Measurements from ENCODE around the gene DGKI. TPM values are rescaled to one million over a fixed set of nuclear protein-coding genes. Genes with fewer than 3 reads are reported as not detected.
A peak's percentile ranks its signal among the peaks of the same experiment; 100 is the strongest.

Gene DGKI
- total and polyA plus RNA-seq, 7 donors, result under 0.01 to 0.56 (median 0.44) TPM; not detected in 2

DNA sequence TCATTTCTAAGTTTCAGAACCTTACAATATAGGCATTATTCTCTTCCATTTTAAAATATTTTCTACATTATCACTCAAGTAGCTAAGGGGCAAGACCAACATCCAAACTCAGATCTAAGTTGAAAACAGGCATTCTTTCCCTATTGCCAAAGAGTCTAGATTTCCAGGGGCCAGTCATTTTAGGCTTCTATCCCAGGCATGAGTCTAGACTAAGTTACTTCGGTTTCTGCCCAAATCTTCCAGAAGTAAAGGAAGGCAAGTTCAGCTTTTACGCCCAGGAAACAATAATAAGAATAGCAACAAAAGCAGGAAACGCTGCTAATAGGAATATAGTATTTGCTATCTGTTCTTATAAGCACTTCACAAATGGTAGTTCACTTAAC lies 189.9 kb downstream of the DGKI start:
- H3K27me3 ChIP-seq (ENCODE audit: insufficient read depth in 3 of 3, low read length in 2 of 3), result peaks cover 0 to 4% (median 0%) of the 10 kb centered on the region in 3 donors
- H3K27ac ChIP-seq, result no peak overlapping the region
- intact Hi-C loops (cut with DNase I), result loop anchor here (1.0 to 2.0 kb wide), 3 partner anchors 242 to 352 kb away; no protein-coding TSS in a partner anchor
- no peaks in the 10 kb centered on the region for H3K36me3 ChIP-seq (ENCODE audit: insufficient read depth in 1 of 2, low read depth in 1 of 2)
- no peaks in the 10 kb centered on the region for H3K9me3 ChIP-seq
- 66 to 76% (median 72%) methylated on average over 3 of the region's 3 CpGs for WGBS, 3 donors
- no peak for DNase-seq
- TF ChIP-seq, protein P1, sequence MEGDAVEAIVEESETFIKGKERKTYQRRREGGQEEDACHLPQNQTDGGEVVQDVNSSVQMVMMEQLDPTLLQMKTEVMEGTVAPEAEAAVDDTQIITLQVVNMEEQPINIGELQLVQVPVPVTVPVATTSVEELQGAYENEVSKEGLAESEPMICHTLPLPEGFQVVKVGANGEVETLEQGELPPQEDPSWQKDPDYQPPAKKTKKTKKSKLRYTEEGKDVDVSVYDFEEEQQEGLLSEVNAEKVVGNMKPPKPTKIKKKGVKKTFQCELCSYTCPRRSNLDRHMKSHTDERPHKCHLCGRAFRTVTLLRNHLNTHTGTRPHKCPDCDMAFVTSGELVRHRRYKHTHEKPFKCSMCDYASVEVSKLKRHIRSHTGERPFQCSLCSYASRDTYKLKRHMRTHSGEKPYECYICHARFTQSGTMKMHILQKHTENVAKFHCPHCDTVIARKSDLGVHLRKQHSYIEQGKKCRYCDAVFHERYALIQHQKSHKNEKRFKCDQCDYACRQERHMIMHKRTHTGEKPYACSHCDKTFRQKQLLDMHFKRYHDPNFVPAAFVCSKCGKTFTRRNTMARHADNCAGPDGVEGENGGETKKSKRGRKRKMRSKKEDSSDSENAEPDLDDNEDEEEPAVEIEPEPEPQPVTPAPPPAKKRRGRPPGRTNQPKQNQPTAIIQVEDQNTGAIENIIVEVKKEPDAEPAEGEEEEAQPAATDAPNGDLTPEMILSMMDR (IDR thresholded peaks at IDR 0.05), result no peak
- no peaks in the 10 kb centered on the region for H3K4me1 ChIP-seq
- no peak for ATAC-seq
- H3K4me3 ChIP-seq, result no peak overlapping the region

DNA sequence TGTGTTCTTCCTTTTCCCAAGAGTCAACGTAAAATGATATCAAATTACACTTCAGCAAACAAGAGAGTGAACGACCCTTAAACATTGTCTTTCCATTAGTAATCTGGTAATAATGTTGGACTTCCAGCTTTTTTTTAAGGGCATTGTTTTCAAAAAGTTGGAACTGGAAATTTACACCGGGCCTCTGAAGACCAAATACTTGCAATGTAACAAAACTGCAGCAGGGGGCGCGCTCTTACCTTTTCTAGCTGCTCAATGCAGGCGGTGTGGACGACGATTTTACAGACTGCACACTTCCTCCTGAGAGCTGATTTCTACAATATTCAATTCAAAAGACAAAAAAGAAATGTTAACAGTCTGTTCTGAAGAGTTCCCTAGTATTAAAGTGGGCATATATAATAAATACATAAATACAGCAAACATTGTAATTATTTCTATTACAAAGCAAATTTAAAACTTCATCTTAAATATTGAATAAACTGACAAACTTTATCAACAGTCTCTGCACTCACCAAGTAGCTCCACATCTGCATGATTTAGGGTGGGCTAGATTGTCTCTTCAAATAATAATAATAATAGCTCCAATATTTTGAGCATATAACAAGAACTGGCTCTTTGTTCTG lies 190.4 kb downstream of the DGKI start:
- WGBS, 3 donors, result 4 to 7% (median 4%) methylated on average over 8 of the region's 8 CpGs
- no peaks in the 10 kb centered on the region for H3K36me3 ChIP-seq (ENCODE audit: insufficient read depth in 1 of 2, low read depth in 1 of 2)
- DNase-seq, result peak; percentile 73 to 80
- no peaks in the 10 kb centered on the region for H3K9me3 ChIP-seq
- TF ChIP-seq, protein P1 (IDR thresholded peaks at IDR 0.05), result peak; percentile 77
- H3K27me3 ChIP-seq (ENCODE audit: insufficient read depth in 3 of 3, low read length in 2 of 3), result peaks cover 0 to 4% (median 0%) of the 10 kb centered on the region in 3 donors
- ATAC-seq, result peak in 3 of 4 donors; percentile 68 to 84 (median 76)
- intact Hi-C loops (cut with DNase I), result loop anchor here (1.0 to 2.0 kb wide), 3 partner anchors 242 to 352 kb away; no protein-coding TSS in a partner anchor
- H3K4me3 ChIP-seq, result no peak overlapping the region
- H3K27ac ChIP-seq, result no peak overlapping the region
- no peaks in the 10 kb centered on the region for H3K4me1 ChIP-seq

DNA sequence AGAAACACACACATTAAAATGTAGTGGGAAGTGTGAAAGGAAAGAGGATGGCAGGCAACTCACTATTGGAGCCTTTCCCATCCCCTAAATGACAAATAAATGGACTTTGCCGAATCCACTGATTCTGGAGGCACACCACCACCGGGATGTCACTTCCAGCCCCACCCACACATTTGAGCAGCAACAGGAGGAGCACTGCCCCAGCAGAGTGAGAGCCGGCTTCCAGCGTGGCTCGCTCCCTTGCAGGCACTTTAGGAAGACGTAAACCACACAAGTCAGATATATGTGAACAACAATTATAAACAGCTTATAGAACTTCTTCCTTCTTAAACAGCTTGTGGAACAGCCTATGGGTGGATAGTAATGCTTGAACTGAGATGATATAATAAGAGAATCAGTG lies 191.0 kb downstream of the DGKI start:
- H3K36me3 ChIP-seq (ENCODE audit: insufficient read depth in 1 of 2, low read depth in 1 of 2), result no peaks in the 10 kb centered on the region
- 59 to 70% (median 67%) methylated on average over 6 of the region's 6 CpGs for whole genome bisulfite sequencing, 3 donors

DNA sequence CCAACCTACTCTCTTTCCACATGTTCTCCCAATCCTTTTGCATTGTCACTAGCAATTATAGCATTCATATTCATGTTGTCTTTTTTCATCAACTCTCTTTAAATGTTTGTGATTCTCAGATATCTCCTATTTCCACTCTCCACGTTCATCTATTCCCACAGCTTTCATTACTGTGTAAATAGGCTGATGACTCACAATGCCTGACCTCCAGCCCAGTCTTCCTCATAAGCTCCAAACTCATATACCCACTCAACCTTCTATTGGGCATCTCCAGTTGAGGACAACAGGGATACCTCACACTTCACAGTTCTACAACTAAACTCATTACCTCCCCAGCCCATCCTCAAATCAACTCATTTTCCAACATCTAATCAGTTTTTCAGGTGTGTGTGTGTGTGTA lies 194.1 kb downstream of the DGKI start:
- Histone ChIP-seq H3K36me3 (ENCODE audit: insufficient read depth in 1 of 2, low read depth in 1 of 2) (no peaks in the 10 kb centered on the region), H3K4me3 (no peak overlapping the region), H3K4me1 (no peaks in the 10 kb centered on the region), H3K27ac (no peak overlapping the region), H3K9me3 (no peaks in the 10 kb centered on the region), H3K27me3 (ENCODE audit: insufficient read depth in 3 of 3, low read length in 2 of 3) (peaks cover 0 to 4% (median 0%) of the 10 kb centered on the region in 3 donors)
- WGBS, 3 donors, result 31 to 36% (median 35%) methylated on average over 1 of the region's 1 CpG
- intact Hi-C loops (cut with DNase I), result no loop called here
- ATAC-seq (no peak), DNase-seq (no peak)
- TF ChIP-seq, protein P1 (IDR thresholded peaks at IDR 0.05), result no peak

More for the DNA sequence above, 191.0 kb downstream of the DGKI start:
- H3K4me3 ChIP-seq, result no peak overlapping the region
- H3K27me3 ChIP-seq (ENCODE audit: insufficient read depth in 3 of 3, low read length in 2 of 3), result peaks cover 0 to 4% (median 0%) of the 10 kb centered on the region in 3 donors
- intact Hi-C loops (cut with DNase I), result loop anchor here (1.0 to 2.0 kb wide), 3 partner anchors 243 to 353 kb away; no protein-coding TSS in a partner anchor
- H3K9me3 ChIP-seq, result no peaks in the 10 kb centered on the region
- TF ChIP-seq, protein P1 (IDR thresholded peaks at IDR 0.05), result no peak
- no peak for ATAC-seq
- no peaks in the 10 kb centered on the region for H3K4me1 ChIP-seq
- DNase-seq, result no peak
- no peak overlapping the region for H3K27ac ChIP-seq
